Fibroblast of pulmonary artery (primary cell): Measurements from ENCODE around the gene TMEM88.

Experiments used
- DNase-seq: peaks from one replicate; pipeline ENCODE4 v3.0.0-alpha.2; 2010; ENCODE audit warnings: low read depth
- H3K4me3 ChIP-seq: replicated peaks from 2 replicates; pipeline ENCODE4 v1.5.1; 2011; ENCODE audit warnings: low read depth, mild to moderate bottlenecking, control low read depth, low read length, moderate library complexity
- CTCF ChIP-seq: IDR thresholded peaks from 2 replicates; pipeline ENCODE4 v1.5.1; 2011; ENCODE audit warnings: mild to moderate bottlenecking, control low read depth, low read length, inconsistent platforms; ENCODE audit errors: missing control alignments

Gene TMEM88

GRCh38 chr17:7823581-7824001 lies 31.3 kb upstream of the TMEM88 start:
- DNase-seq = no peak
- no peak for TF ChIP-seq CTCF
- no peak overlapping the region for H3K4me3 ChIP-seq

- no peak for DNase-seq
These were observed 30.6 kb upstream of the TMEM88 start for GRCh38 chr17:7824021-7824924.

GRCh38 chr17:7825206-7825990 lies 29.5 kb upstream of the TMEM88 start:
- TF ChIP-seq CTCF = peak; percentile 7
- no peak for DNase-seq
- H3K4me3 ChIP-seq = no peak overlapping the region

More at GRCh38 chr17:7824021-7824924, 30.6 kb upstream of the TMEM88 start:
- H3K4me3 ChIP-seq = no peak overlapping the region
- TF ChIP-seq CTCF = no peak

GRCh38 chr17:7830616-7831015 lies 24.2 kb upstream of the TMEM88 start:
- no peak overlapping the region for H3K4me3 ChIP-seq
- no peak for TF ChIP-seq CTCF
- DNase-seq = no peak

- H3K4me3 ChIP-seq = no peak overlapping the region
- no peak for TF ChIP-seq CTCF
- no peak for DNase-seq
These were observed 23.6 kb upstream of the TMEM88 start for GRCh38 chr17:7831233-7831632.

GRCh38 chr17:7832431-7832830 lies 22.4 kb upstream of the TMEM88 start:
- no peak for TF ChIP-seq CTCF
- no peak overlapping the region for H3K4me3 ChIP-seq
- DNase-seq = no peak
